Amygdala (tissue), 56 donors: ENCODE measurements around the gene OR14A16.

Source experiments
- DNase-seq, 56 donors: peaks; one replicate each; lab custom pipeline; 2025; lab: John Stamatoyannopoulos, UW

OR14A16 gene

GRCh38 chr1:247769603-247770002 lies 54.3 kb downstream of the OR14A16 start:
- DNase-seq = no peak
